GM23248 (cell line): ENCODE measurements around the gene MYO1H. TPM values are rescaled to one million over a fixed set of nuclear protein-coding genes. Genes with fewer than 3 reads are reported as not detected.

Experiments
- DNase-seq: peaks from one replicate; pipeline ENCODE4 v3.0.0-alpha.2; 2015
- H2AFZ ChIP-seq: fragments of 200-600 bp; sonication (generic); 2 replicates; pipeline ENCODE4 v1.6.1; 2016; ENCODE audit warnings: antibody characterized with exemption
- H3F3A ChIP-seq: fragments of 200-600 bp; sonication (generic); 2 replicates; pipeline ENCODE4 v1.6.1; 2016; ENCODE audit warnings: mild to moderate bottlenecking, antibody characterized with exemption, mixed run types; ENCODE audit not compliant: insufficient read depth
- H3K27ac ChIP-seq: fragments of 200-600 bp; sonication (generic); 2 replicates; pipeline ENCODE4 v1.5.1; 2016; ENCODE audit warnings: mild to moderate bottlenecking
- H3K27me3 ChIP-seq: fragments of 200-600 bp; sonication (generic); replicated peaks from 2 replicates; pipeline ENCODE4 v1.6.1; 2016; ENCODE audit warnings: mild to moderate bottlenecking; ENCODE audit not compliant: insufficient read depth
- H3K36me3 ChIP-seq: fragments of 200-600 bp; sonication (generic); 2 replicates; pipeline ENCODE4 v1.6.1; 2016; ENCODE audit warnings: low read depth, mild to moderate bottlenecking
- H3K4me1 ChIP-seq: fragments of 200-600 bp; sonication (generic); 2 replicates; pipeline ENCODE4 v1.6.1; 2016; ENCODE audit warnings: mild to moderate bottlenecking; ENCODE audit not compliant: insufficient read depth
- H3K4me2 ChIP-seq: fragments of 200-600 bp; sonication (generic); one replicate; pipeline ENCODE4 v1.6.1; 2016; ENCODE audit warnings: mild to moderate bottlenecking; ENCODE audit not compliant: unreplicated experiment
- H3K4me3 ChIP-seq: fragments of 200-600 bp; sonication (generic); 2 replicates; pipeline ENCODE4 v1.5.1; 2016; ENCODE audit warnings: mild to moderate bottlenecking
- H3K79me2 ChIP-seq: fragments of 200-600 bp; sonication (generic); 2 replicates; pipeline ENCODE4 v1.6.1; 2016; ENCODE audit warnings: mild to moderate bottlenecking; ENCODE audit not compliant: insufficient read depth
- H3K9ac ChIP-seq: fragments of 200-600 bp; sonication (generic); 2 replicates; pipeline ENCODE4 v1.6.1; 2016; ENCODE audit warnings: mild to moderate bottlenecking
- H3K9me2 ChIP-seq: fragments of 200-600 bp; sonication (generic); 2 replicates; pipeline ENCODE4 v1.6.1; 2016; ENCODE audit warnings: mixed run types, mild to moderate bottlenecking, moderate library complexity; ENCODE audit not compliant: insufficient read depth
- H3K9me3 ChIP-seq: fragments of 200-600 bp; sonication (generic); one replicate; pipeline ENCODE4 v1.6.1; 2017; ENCODE audit warnings: low read depth
- H4K20me1 ChIP-seq: fragments of 200-600 bp; sonication (generic); 2 replicates; pipeline ENCODE4 v1.6.0; 2016; ENCODE audit not compliant: insufficient read depth
- EZH2 ChIP-seq: fragments of 200-600 bp; sonication (generic); IDR thresholded peaks from 2 replicates; pipeline ENCODE4 v1.6.1; 2018; ENCODE audit warnings: antibody characterized with exemption, mild to moderate bottlenecking; ENCODE audit not compliant: insufficient read depth, poor library complexity, severe bottlenecking
- EZH2phosphoT487 ChIP-seq: fragments of 200-600 bp; sonication (generic); IDR thresholded peaks from 2 replicates; pipeline ENCODE4 v1.6.1; 2018; ENCODE audit warnings: antibody characterized with exemption, moderate library complexity, mild to moderate bottlenecking, low read depth; ENCODE audit not compliant: insufficient read depth
- WGBS, 2 experiments: methylation state at CpG; one replicate each; pipeline ENCODE4 v1.1.6; 2015 to 2017; ENCODE audit warnings: low lambda C conversion rate in 2 of 2, low coverage in 1 of 2; ENCODE audit errors: missing lambda C conversion rate in 2 of 2; 5-methylcytosine and 5-hydroxymethylcytosine counted together
- in situ Hi-C: fragments of 300-500 bp; cut with MboI; formaldehyde crosslinking; loops from 2 replicates; pipeline ENCODE4 v1.15.0; 2020
- polyA plus RNA-seq: library from polyadenylated mRNA; unstranded; fragments of >200 nt; fragmentation: Nextera tagmentation; extraction: Ambion mirVana; gene quantifications from 2 replicates; pipeline ENCODE4 v1.2.1, GENCODE V29; 2016
- total RNA-seq: library from RNA; depleted of rRNA; stranded (reverse); fragments of >200 nt; shearing (Covaris generic); gene quantifications from 2 replicates; pipeline ENCODE4 v1.2.3, GENCODE V29; 2014

Gene MYO1H
- total and polyA plus RNA-seq, 2 experiments from 2014 or later, result not detected

GRCh38 chr12:109432842-109433304 is 85.2 kb downstream of the MYO1H start:
- no peaks in the 10 kb centered on the region for H3K9me2 ChIP-seq
- WGBS, 2 experiments, result 58 to 59% methylated on average over 14 of the region's 14 CpGs
- no peaks in the 10 kb centered on the region for H3K9me3 ChIP-seq
- no peaks in the 10 kb centered on the region for H3K79me2 ChIP-seq
- no peak for TF ChIP-seq EZH2
- TF ChIP-seq EZH2phosphoT487, result no peak
- peak; percentile 65 for DNase-seq
- H3K4me1 ChIP-seq, result peaks cover 9% of the 10 kb centered on the region
- no peak overlapping the region for H3K4me2 ChIP-seq
- H4K20me1 ChIP-seq, result no peaks in the 10 kb centered on the region
- no peaks in the 10 kb centered on the region for H3F3A ChIP-seq
- H3K4me3 ChIP-seq, result no peak overlapping the region
- H3K27ac ChIP-seq, result no peak overlapping the region
- in situ Hi-C loops, result loop anchor here (5.0 kb wide), 1 partner anchor 44 kb away; the partner anchor contains the start of genes KCTD10 and UBE3B
- no peak overlapping the region for H3K9ac ChIP-seq
- no peaks in the 10 kb centered on the region for H3K27me3 ChIP-seq
- no peak overlapping the region for H2AFZ ChIP-seq
- no peaks in the 10 kb centered on the region for H3K36me3 ChIP-seq

GRCh38 chr12:109433618-109434017 is 85.9 kb downstream of the MYO1H start:
- in situ Hi-C loops, result loop anchor here (5.0 kb wide), 1 partner anchor 44 kb away; the partner anchor contains the start of genes KCTD10 and UBE3B
- Histone ChIP-seq H4K20me1 (no peaks in the 10 kb centered on the region), H3F3A (no peaks in the 10 kb centered on the region), H3K4me1 (peaks cover 9% of the 10 kb centered on the region), H3K79me2 (no peaks in the 10 kb centered on the region), H3K36me3 (no peaks in the 10 kb centered on the region), H3K27me3 (no peaks in the 10 kb centered on the region), H3K9me3 (no peaks in the 10 kb centered on the region), H3K4me3 (no peak overlapping the region), H3K9ac (no peak overlapping the region), H3K4me2 (no peak overlapping the region), H2AFZ (no peak overlapping the region), H3K9me2 (no peaks in the 10 kb centered on the region), H3K27ac (no peak overlapping the region)
- TF ChIP-seq EZH2phosphoT487 (no peak), EZH2 (no peak)
- WGBS, 2 experiments, result 64 to 67% methylated on average over 4 of the region's 4 CpGs
- peak; percentile 29 for DNase-seq

GRCh38 chr12:109434582-109434981 is 86.9 kb downstream of the MYO1H start:
- Histone ChIP-seq H3K27ac (no peak overlapping the region), H4K20me1 (no peaks in the 10 kb centered on the region), H3K79me2 (no peaks in the 10 kb centered on the region), H3K9me2 (no peaks in the 10 kb centered on the region), H3K9ac (no peak overlapping the region), H3F3A (no peaks in the 10 kb centered on the region), H3K9me3 (no peaks in the 10 kb centered on the region), H3K4me1 (peaks cover 9% of the 10 kb centered on the region), H3K36me3 (no peaks in the 10 kb centered on the region), H3K4me3 (no peak overlapping the region), H3K4me2 (no peak overlapping the region), H3K27me3 (no peaks in the 10 kb centered on the region), H2AFZ (no peak overlapping the region)
- in situ Hi-C loops, result loop anchor here (5.0 kb wide), 1 partner anchor 43 kb away; the partner anchor contains the start of genes KCTD10 and UBE3B
- 50 to 53% methylated on average over 7 of the region's 7 CpGs for WGBS, 2 experiments
- no peak for DNase-seq
- no peak for TF ChIP-seq EZH2phosphoT487
- TF ChIP-seq EZH2, result no peak

- no peak for DNase-seq
- TF ChIP-seq EZH2phosphoT487 (no peak), EZH2 (no peak)
- Histone ChIP-seq H3K79me2 (no peaks in the 10 kb centered on the region), H3F3A (no peaks in the 10 kb centered on the region), H3K27me3 (no peaks in the 10 kb centered on the region), H3K4me3 (no peak overlapping the region), H3K9me2 (no peaks in the 10 kb centered on the region), H4K20me1 (no peaks in the 10 kb centered on the region), H3K27ac (no peak overlapping the region), H3K4me1 (peaks cover 13% of the 10 kb centered on the region), H2AFZ (no peak overlapping the region), H3K36me3 (no peaks in the 10 kb centered on the region), H3K9ac (no peak overlapping the region), H3K9me3 (no peaks in the 10 kb centered on the region), H3K4me2 (no peak overlapping the region)
- in situ Hi-C loops, result no loop called here
- WGBS, 2 experiments, result 82 to 84% methylated on average over 17 of the region's 17 CpGs
These were observed 87.9 kb downstream of the MYO1H start for GRCh38 chr12:109435428-109436187.

- no peaks in the 10 kb centered on the region for H3K9me2 ChIP-seq
- H4K20me1 ChIP-seq, result no peaks in the 10 kb centered on the region
- no peak overlapping the region for H3K4me2 ChIP-seq
- WGBS, 2 experiments, result 81 to 83% methylated on average over 7 of the region's 7 CpGs
- H2AFZ ChIP-seq, result no peak overlapping the region
- in situ Hi-C loops, result no loop called here
- no peak overlapping the region for H3K4me3 ChIP-seq
- no peaks in the 10 kb centered on the region for H3K27me3 ChIP-seq
- H3K79me2 ChIP-seq, result no peaks in the 10 kb centered on the region
- no peaks in the 10 kb centered on the region for H3F3A ChIP-seq
- no peaks in the 10 kb centered on the region for H3K9me3 ChIP-seq
- no peaks in the 10 kb centered on the region for H3K36me3 ChIP-seq
- peaks cover 17% of the 10 kb centered on the region for H3K4me1 ChIP-seq
- no peak overlapping the region for H3K27ac ChIP-seq
- TF ChIP-seq EZH2, result no peak
- TF ChIP-seq EZH2phosphoT487, result no peak
- no peak overlapping the region for H3K9ac ChIP-seq
- DNase-seq, result no peak
These were observed 88.5 kb downstream of the MYO1H start for GRCh38 chr12:109436188-109436560.
